Suprapubic skin (tissue), 4 donors: ENCODE measurements around the gene DVL1.

ENCODE experiments used
- CTCF ChIP-seq, 2 donors: fragments of 200-600 bp in 1 of 2; fragments of 450-650 bp in 1 of 2; sonication (generic) in 1 of 2; IDR thresholded peaks; one replicate each; pipeline ENCODE4 v1.5.1; 2016 to 2019; ENCODE audit warnings: antibody characterized with exemption in 2 of 2, mild to moderate bottlenecking in 1 of 2, moderate library complexity in 1 of 2
- EP300 ChIP-seq: sonication (generic); formaldehyde crosslinking; IDR thresholded peaks from one replicate; pipeline ENCODE4 v1.6.1; 2017; ENCODE audit warnings: antibody characterized with exemption
- POLR2A ChIP-seq, 2 donors: fragments of 450-650 bp; IDR thresholded peaks; one replicate each; pipeline ENCODE4 v1.6.1; 2017; ENCODE audit warnings: antibody characterized with exemption in 2 of 2, mild to moderate bottlenecking in 2 of 2, moderate library complexity in 2 of 2
- POLR2AphosphoS5 ChIP-seq, 3 donors: sonication (generic); formaldehyde crosslinking; IDR thresholded peaks; one replicate each; pipeline ENCODE4 v1.6.1; 2017; ENCODE audit warnings: antibody characterized with exemption in 3 of 3

- TF ChIP-seq CTCF (IDR thresholded peaks at IDR 0.05) (no peak), POLR2AphosphoS5 (IDR thresholded peaks at IDR 0.05) (no peak), EP300 (no peak), POLR2A (IDR thresholded peaks at IDR 0.05) (no peak)
Measured at GRCh38 chr1:1337793-1338147, 11.4 kb downstream of the DVL1 start.
